Nephron progenitor cell (in vitro differentiated cells): ENCODE data around the gene CCDC116.

ENCODE experiments used
- DNase-seq: peaks from one replicate; pipeline ENCODE4 v3.0.0; 2021
- H3K27ac Mint-ChIP-seq: 2 replicates; pipeline ENCODE4 v1.8.0; 2021; ENCODE audit warnings: mild to moderate bottlenecking, moderate library complexity, mixed read lengths
- H3K27me3 Mint-ChIP-seq: 2 replicates; pipeline ENCODE4 v1.8.0; 2021; ENCODE audit warnings: mild to moderate bottlenecking, low read depth, mixed read lengths; ENCODE audit not compliant: poor library complexity
- H3K36me3 Mint-ChIP-seq: 2 replicates; pipeline ENCODE4 v1.8.0; 2021; ENCODE audit warnings: low read depth, mixed read lengths
- H3K4me1 Mint-ChIP-seq: 2 replicates; pipeline ENCODE4 v1.8.0; 2021; ENCODE audit warnings: mixed read lengths
- H3K4me3 Mint-ChIP-seq: 2 replicates; pipeline ENCODE4 v1.8.0; 2021; ENCODE audit warnings: mild to moderate bottlenecking, moderate library complexity, mixed read lengths
- H3K9me3 Mint-ChIP-seq: 2 replicates; pipeline ENCODE4 v1.8.0; 2021; ENCODE audit warnings: mild to moderate bottlenecking, moderate library complexity, mixed read lengths
- CTCF ChIP-seq: fragments of 200-600 bp; sonication (generic); IDR thresholded peaks from 2 replicates; pipeline ENCODE4 v1.5.0; 2021; ENCODE audit warnings: antibody characterized with exemption

Gene CCDC116

DNA sequence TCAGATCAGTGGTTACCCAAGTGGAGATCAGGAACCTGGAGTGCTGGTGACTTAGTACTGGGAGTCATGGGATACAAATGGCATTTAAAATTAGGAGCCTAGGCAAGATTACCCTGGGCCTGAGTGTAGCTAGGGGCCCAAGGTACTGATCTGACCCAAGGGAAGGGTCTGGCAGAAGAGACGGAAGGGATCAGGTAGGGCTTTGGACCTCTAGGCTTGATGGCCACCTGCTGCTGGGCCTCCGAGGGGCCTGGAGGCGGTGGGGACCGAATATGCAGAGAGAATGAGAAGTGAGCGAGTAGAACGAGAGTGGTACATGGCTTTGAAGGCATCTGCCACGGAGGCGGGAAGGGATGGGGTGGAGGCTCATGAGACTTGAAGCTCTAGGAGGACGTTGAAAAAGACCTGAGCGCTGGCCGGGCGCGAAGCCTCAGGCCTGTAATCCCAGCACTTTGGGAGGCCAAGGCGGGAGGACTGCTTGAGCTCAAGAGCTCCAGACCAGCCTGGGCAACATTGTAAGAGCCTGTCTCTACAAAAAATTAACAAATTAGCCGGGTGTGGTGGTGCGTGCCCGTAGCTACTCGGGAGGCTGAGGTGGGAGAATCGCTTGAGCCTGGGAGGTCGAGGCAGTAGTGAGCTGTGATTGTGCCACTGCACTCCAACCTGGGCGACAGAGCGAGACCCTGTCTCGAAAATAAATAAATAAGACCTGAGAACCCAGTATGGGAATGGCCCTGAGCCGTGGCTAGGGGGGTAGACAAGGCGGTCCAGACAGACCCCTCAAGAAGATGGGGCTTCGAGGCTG lies 32.7 kb downstream of the CCDC116 start:
- no peak for DNase-seq
- Mint-ChIP-seq H3K27me3 (peaks cover 10% of the 10 kb centered on the region), H3K36me3 (peaks cover 13% of the 10 kb centered on the region), H3K27ac (no peak overlapping the region), H3K9me3 (no peaks in the 10 kb centered on the region), H3K4me3 (peak overlapping the region; percentile 97), H3K4me1 (peaks cover 30% of the 10 kb centered on the region)
- TF ChIP-seq CTCF = no peak

DNA sequence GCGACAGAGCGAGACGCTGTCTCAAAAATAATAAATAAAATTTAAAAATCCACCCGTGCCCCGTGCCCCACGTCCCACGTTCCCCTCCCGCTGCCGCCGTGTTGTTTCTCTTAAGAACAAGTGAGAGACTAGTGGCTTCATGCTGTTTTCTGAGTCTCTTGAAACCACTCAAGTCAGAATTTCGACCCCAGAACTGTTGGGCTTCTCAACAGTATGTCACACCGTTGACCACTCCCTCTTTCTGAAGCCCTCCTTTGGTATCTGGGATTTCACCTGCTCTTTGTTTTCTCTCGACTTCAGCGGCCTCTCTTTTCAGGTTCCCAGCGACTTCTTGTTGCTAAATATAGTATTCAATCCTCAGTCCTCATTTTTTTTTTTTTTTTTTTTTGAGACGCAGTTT lies 34.2 kb downstream of the CCDC116 start:
- DNase-seq = no peak
- H3K4me1 Mint-ChIP-seq = peaks cover 26% of the 10 kb centered on the region
- H3K9me3 Mint-ChIP-seq = no peaks in the 10 kb centered on the region
- H3K36me3 Mint-ChIP-seq = peaks cover 25% of the 10 kb centered on the region
- peak overlapping the region; percentile 85 for H3K27ac Mint-ChIP-seq
- H3K4me3 Mint-ChIP-seq = peak overlapping the region; percentile 97
- peaks cover 10% of the 10 kb centered on the region for H3K27me3 Mint-ChIP-seq
- TF ChIP-seq CTCF = no peak

GRCh38 chr22:21669026-21669425 lies 36.5 kb downstream of the CCDC116 start:
- Mint-ChIP-seq H3K36me3 (peaks cover 32% of the 10 kb centered on the region), H3K27me3 (peaks cover 3% of the 10 kb centered on the region), H3K4me1 (peaks cover 21% of the 10 kb centered on the region), H3K4me3 (no peak overlapping the region), H3K27ac (no peak overlapping the region), H3K9me3 (no peaks in the 10 kb centered on the region)
- TF ChIP-seq CTCF = no peak
- no peak for DNase-seq

- Mint-ChIP-seq H3K9me3 (peaks cover 14% of the 10 kb centered on the region), H3K27me3 (peaks cover 3% of the 10 kb centered on the region), H3K4me1 (peaks cover 5% of the 10 kb centered on the region), H3K27ac (no peak overlapping the region), H3K4me3 (no peak overlapping the region), H3K36me3 (peaks cover 62% of the 10 kb centered on the region)
- TF ChIP-seq CTCF = no peak
- DNase-seq = no peak
These were observed 39.6 kb downstream of the CCDC116 start for GRCh38 chr22:21672107-21672629.

- peaks cover 18% of the 10 kb centered on the region for H3K9me3 Mint-ChIP-seq
- no peak for DNase-seq
- H3K4me1 Mint-ChIP-seq = no peaks in the 10 kb centered on the region
- H3K36me3 Mint-ChIP-seq = peaks cover 72% of the 10 kb centered on the region
- H3K27me3 Mint-ChIP-seq = peaks cover 3% of the 10 kb centered on the region
- TF ChIP-seq CTCF = no peak
- H3K27ac Mint-ChIP-seq = no peak overlapping the region
- no peak overlapping the region for H3K4me3 Mint-ChIP-seq
These were observed 41.2 kb downstream of the CCDC116 start for GRCh38 chr22:21673534-21674321.
